Measurements from ENCODE around the gene RTL10.
A peak's percentile ranks its signal among the peaks of the same experiment; 100 is the strongest.

Gene RTL10

GRCh38 chr22:19854778-19855503 is at the start of gene RTL10, which contains the start of gene GNB1L:
Gene RTL10 (minus strand): TSS chr22:19854874. CDS start chr22:19852261, 2,613 bp downstream.
Gene GNB1L (minus strand): TSS chr22:19854874. CDS start chr22:19821355, 33,519 bp downstream.
- DNase-seq (ENCODE audit: low read depth) = peak; percentile 89
- peak within 1 kb of the TSS; percentile 99 for H3K4me3 ChIP-seq (ENCODE audit: low read depth, low read length)
- no peak for TF ChIP-seq CTCF (IDR thresholded peaks at IDR 0.05; ENCODE audit: low read depth, low read length, missing control alignments)

- no peak for TF ChIP-seq CTCF (IDR thresholded peaks at IDR 0.05; ENCODE audit: low read depth, low read length, missing control alignments)
- H3K4me3 ChIP-seq (ENCODE audit: low read depth, low read length) = no peak overlapping the region
- DNase-seq (ENCODE audit: low read depth) = no peak
These were observed 49.6 kb upstream of the RTL10 start for GRCh38 chr22:19904174-19904856.

GRCh38 chr22:19903513-19903912 is 48.8 kb upstream of the RTL10 start:
- TF ChIP-seq CTCF (IDR thresholded peaks at IDR 0.05; ENCODE audit: low read depth, low read length, missing control alignments) = no peak
- H3K4me3 ChIP-seq (ENCODE audit: low read depth, low read length) = no peak overlapping the region
- DNase-seq (ENCODE audit: low read depth) = no peak

GRCh38 chr22:19903031-19903430 is 48.4 kb upstream of the RTL10 start:
- H3K4me3 ChIP-seq (ENCODE audit: low read depth, low read length) = no peak overlapping the region
- no peak for DNase-seq (ENCODE audit: low read depth)
- TF ChIP-seq CTCF (IDR thresholded peaks at IDR 0.05; ENCODE audit: low read depth, low read length, missing control alignments) = no peak

GRCh38 chr22:19902245-19902715 is 47.6 kb upstream of the RTL10 start:
- no peak for TF ChIP-seq CTCF (IDR thresholded peaks at IDR 0.05; ENCODE audit: low read depth, low read length, missing control alignments)
- DNase-seq (ENCODE audit: low read depth) = no peak
- H3K4me3 ChIP-seq (ENCODE audit: low read depth, low read length) = no peak overlapping the region

GRCh38 chr22:19901577-19902244 is 47.0 kb upstream of the RTL10 start:
- TF ChIP-seq CTCF (IDR thresholded peaks at IDR 0.05; ENCODE audit: low read depth, low read length, missing control alignments) = no peak
- no peak overlapping the region for H3K4me3 ChIP-seq (ENCODE audit: low read depth, low read length)
- DNase-seq (ENCODE audit: low read depth) = no peak
